Measurements from ENCODE around the gene CACNG4.
"Not testable (repeated sequence)": the region's sequence is repeated elsewhere in the genome, so short reads cannot be mapped to it uniquely, and the experiment has no call there.

GRCh38 chr17:66972442-66972830 is 7.9 kb downstream of the CACNG4 start:
- not testable (repeated sequence) for TF ChIP-seq CTCF, POLR2A (IDR thresholded peaks at IDR 0.05)

Data from heart left ventricle (tissue), 13 donors.